Lower lobe of right lung (tissue), 2 donors: Measurements from ENCODE around the gene MAP3K14. TPM values are rescaled to one million over a fixed set of nuclear protein-coding genes. Genes with fewer than 3 reads are reported as not detected.
A peak's percentile ranks its signal among the peaks of the same experiment; 100 is the strongest.

Experiments
- ATAC-seq, 2 donors: fragments of 200-7000 bp; cut with Tn5 transposase; one replicate each; pipeline ENCODE4 v1.9.1; 2020 to 2022; ENCODE audit warnings: mild to moderate bottlenecking in 2 of 2, moderate library complexity in 2 of 2
- DNase-seq: peaks from one replicate; pipeline ENCODE4 v3.0.0-alpha.2; 2020
- H3K27ac ChIP-seq: fragments of 200-600 bp; one replicate; pipeline ENCODE4 v1.8.0; 2022
- H3K27me3 ChIP-seq: fragments of 200-600 bp; one replicate; pipeline ENCODE4 v1.8.0; 2022; ENCODE audit warnings: low read depth
- H3K36me3 ChIP-seq: fragments of 200-600 bp; one replicate; pipeline ENCODE4 v1.8.0; 2022; ENCODE audit warnings: mild to moderate bottlenecking
- H3K4me1 ChIP-seq: fragments of 200-600 bp; one replicate; pipeline ENCODE4 v1.8.0; 2022
- H3K4me3 ChIP-seq: fragments of 200-600 bp; one replicate; pipeline ENCODE4 v1.8.0; 2022; ENCODE audit warnings: mild to moderate bottlenecking
- H3K9me3 ChIP-seq: fragments of 200-600 bp; one replicate; pipeline ENCODE4 v1.8.0; 2022
- CTCF ChIP-seq: fragments of 200-600 bp; IDR thresholded peaks from one replicate; pipeline ENCODE4 v1.8.0; 2022; ENCODE audit warnings: antibody characterized with exemption, mild to moderate bottlenecking
- intact Hi-C: fragments of 100-400 bp; cut with DNase I; formaldehyde crosslinking; loops from one replicate; pipeline ENCODE4 v1.11.0; 2022
- total RNA-seq: library from RNA; stranded (reverse); fragmentation: NEBNext Ultra II Directional; extraction: Animal tissue kit (Norgen Biotek cat#: 25700); gene quantifications from one replicate; pipeline ENCODE4 v1.2.1, GENCODE V29; 2021
- donor health status: DM: no; HTN: yes; CAD: no; lungs with severe emphysema.

MAP3K14 gene
- total RNA-seq, 1 donor from 2014 or later = 9.3 TPM

DNA sequence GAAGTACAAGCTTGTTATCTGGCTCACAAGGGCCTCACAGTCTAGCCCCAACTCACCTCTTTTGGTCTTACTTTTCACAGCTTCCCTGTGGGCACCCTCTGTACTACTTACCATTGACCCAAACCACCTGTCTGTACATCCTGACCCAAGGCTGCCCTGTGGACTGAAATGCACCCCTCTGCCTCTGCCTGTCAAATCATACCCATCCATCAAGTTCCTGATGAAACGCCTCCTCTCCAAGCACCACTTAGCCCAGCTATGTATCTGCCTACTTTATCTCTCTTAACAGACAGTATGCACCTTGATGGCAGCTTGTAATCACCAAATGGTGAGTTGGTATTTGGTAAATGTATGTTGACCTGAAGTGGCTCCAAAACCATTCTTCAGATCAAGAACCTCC is 7.5 kb upstream of the MAP3K14 start:
- no peak for TF ChIP-seq CTCF
- intact Hi-C loops = no loop called here
- no peaks in the 10 kb centered on the region for H3K9me3 ChIP-seq
- no peaks in the 10 kb centered on the region for H3K36me3 ChIP-seq
- peaks cover 15% of the 10 kb centered on the region for H3K4me1 ChIP-seq
- peak; percentile 2 for DNase-seq
- no peak overlapping the region for H3K4me3 ChIP-seq
- no peak for ATAC-seq
- H3K27me3 ChIP-seq = no peaks in the 10 kb centered on the region
- no peak overlapping the region for H3K27ac ChIP-seq

DNA sequence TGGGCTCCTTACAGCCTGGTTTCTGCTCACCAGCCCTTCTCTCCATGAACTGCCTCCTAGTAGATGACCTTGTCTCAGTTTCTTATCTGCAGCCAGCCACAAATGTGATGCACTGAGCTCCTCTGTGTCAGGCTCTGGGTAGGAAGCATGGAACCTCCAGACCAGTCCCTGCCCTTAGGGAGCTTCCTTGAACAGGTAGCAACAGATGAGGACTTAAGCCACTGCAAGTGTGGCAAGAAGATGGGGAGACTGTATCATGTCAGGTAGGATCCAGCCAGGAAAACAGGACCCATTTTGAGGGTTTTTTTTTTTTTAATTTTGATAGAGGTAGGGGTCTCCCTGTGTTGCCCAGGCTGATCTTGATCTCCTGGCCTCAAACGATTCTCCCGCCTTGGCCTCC is 5.3 kb upstream of the MAP3K14 start:
- ATAC-seq = no peak
- peak; percentile 2 for DNase-seq
- intact Hi-C loops = no loop called here

DNA sequence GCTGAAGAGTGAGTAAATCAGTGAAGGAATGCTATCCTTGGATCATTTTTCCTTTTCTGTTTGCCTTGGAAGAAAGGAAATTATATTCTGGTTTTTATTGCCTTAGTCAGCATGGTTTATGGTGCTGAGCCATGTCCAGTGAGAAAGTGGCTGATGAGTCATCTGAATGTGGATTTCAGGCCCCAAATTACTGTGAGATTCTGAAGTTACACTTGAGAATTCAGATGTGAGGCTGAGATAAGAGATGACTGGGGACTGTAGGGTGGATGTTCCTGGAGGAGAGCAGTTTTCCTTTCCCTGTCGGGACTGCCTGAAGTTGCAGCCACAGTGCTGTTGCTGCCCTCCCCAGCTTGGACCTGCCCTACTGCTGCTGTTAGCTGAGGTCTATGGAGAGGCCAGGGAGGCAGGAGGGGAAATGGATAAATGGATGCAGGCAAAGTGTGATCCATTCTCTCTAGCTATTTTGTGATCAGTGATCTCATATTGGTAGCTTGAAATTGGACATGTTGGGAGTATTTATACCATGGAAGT is 4.2 kb upstream of the MAP3K14 start:
- ATAC-seq (no peak), DNase-seq (peak; percentile 17)
- no peak for TF ChIP-seq CTCF
- no peak overlapping the region for H3K4me3 ChIP-seq
- no peaks in the 10 kb centered on the region for H3K9me3 ChIP-seq
- intact Hi-C loops = no loop called here
- no peaks in the 10 kb centered on the region for H3K36me3 ChIP-seq
- no peaks in the 10 kb centered on the region for H3K27me3 ChIP-seq
- H3K27ac ChIP-seq = no peak overlapping the region
- peaks cover 23% of the 10 kb centered on the region for H3K4me1 ChIP-seq

More for the DNA sequence above, 5.3 kb upstream of the MAP3K14 start:
- Histone ChIP-seq H3K4me1 (peaks cover 20% of the 10 kb centered on the region), H3K4me3 (no peak overlapping the region), H3K27me3 (no peaks in the 10 kb centered on the region), H3K36me3 (no peaks in the 10 kb centered on the region), H3K27ac (no peak overlapping the region), H3K9me3 (no peaks in the 10 kb centered on the region)
- no peak for TF ChIP-seq CTCF

- peaks cover 28% of the 10 kb centered on the region for H3K4me1 ChIP-seq
- H3K27ac ChIP-seq = no peak overlapping the region
- ATAC-seq (no peak), DNase-seq (peak; percentile 1)
- TF ChIP-seq CTCF = no peak
- intact Hi-C loops = no loop called here
- H3K36me3 ChIP-seq = no peaks in the 10 kb centered on the region
- no peak overlapping the region for H3K4me3 ChIP-seq
- no peaks in the 10 kb centered on the region for H3K27me3 ChIP-seq
- no peaks in the 10 kb centered on the region for H3K9me3 ChIP-seq
Observed at GRCh38 chr17:45320349-45320930, 3.6 kb upstream of the MAP3K14 start.

- Histone ChIP-seq H3K4me1 (peaks cover 40% of the 10 kb centered on the region), H3K27ac (peak overlapping the region; percentile 24), H3K36me3 (no peaks in the 10 kb centered on the region), H3K9me3 (no peaks in the 10 kb centered on the region), H3K27me3 (no peaks in the 10 kb centered on the region), H3K4me3 (no peak overlapping the region)
- no peak for TF ChIP-seq CTCF
- no peak for ATAC-seq
- intact Hi-C loops = no loop called here
- peak; percentile 4 for DNase-seq
Observed at GRCh38 chr17:45319239-45319703, 2.5 kb upstream of the MAP3K14 start.
